GM19023 (cell line): ENCODE measurements around the gene ZNF578.
"Not testable (repeated sequence)": the region's sequence is repeated elsewhere in the genome, so short reads cannot be mapped to it uniquely, and the experiment has no call there.

ENCODE experiments used
- ATAC-seq: cut with Tn5 transposase; IDR thresholded peaks from one replicate; pipeline ENCODE4 v1.9.1; 2021; ENCODE audit warnings: mild to moderate bottlenecking, moderate library complexity; ENCODE audit not compliant: unreplicated experiment

ZNF578 gene

DNA sequence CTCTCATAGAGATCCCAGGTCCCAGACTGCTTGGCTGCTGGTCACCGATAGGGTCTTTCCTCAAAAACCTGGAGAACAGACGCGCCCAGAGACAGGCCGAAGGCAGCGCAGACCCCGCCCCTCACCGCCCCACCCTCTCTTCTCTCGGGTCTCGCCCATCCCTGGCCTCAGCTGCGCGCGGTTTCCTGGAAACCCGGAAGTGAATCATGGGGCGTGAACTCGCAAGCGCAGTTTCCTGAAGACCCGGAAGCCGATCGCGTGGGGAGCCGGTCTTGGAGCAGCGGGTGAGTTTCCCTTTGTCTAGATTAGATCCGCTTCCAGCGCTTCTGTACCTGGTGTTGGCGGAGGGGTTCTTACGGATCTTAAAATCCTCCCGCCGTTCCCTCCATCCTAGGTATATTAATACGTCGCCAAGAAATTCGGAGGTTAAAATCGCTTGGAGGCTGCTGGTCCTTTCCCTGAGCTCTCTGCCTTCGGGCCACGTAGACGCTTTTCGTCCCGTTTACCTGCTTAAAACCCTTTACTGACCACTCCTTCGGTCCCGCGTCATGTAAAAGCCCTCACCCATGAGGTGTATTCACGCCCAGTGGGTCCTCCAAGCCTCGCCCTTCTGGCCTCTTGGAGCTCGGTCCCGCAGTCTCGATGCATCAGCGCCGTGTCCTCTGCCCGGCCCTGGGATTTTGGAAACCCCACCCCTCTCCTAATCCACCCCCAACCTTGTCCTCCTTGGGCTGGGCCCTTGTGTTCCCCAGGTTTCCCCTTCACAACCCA is at the start of gene ZNF578:
Gene ZNF578 (plus strand): TSS at position 230 of the 771 bp plus-strand sequence. CDS start 48,293 bp downstream, outside the sequence.
- ATAC-seq = no peak

DNA sequence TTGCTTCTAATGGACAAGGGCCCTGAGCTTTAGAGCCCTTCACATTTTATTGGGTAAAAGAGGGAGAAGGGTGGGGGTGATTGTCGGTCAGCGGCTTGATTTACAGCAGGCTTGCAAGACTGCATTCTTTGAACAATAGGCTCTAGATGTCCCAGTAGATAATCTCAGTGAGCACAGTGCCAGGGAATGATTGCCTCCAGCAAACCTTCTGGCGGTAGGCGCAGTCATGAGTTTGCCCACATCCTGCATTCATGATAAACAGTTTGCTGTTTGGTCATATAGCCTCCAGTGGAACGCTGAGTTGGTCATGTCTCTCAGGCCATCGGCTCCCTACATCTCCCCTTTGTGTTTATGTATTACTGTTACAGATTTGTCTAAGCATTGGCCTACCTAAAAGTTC is 43.1 kb upstream of the ZNF578 start:
- no peak for ATAC-seq

DNA sequence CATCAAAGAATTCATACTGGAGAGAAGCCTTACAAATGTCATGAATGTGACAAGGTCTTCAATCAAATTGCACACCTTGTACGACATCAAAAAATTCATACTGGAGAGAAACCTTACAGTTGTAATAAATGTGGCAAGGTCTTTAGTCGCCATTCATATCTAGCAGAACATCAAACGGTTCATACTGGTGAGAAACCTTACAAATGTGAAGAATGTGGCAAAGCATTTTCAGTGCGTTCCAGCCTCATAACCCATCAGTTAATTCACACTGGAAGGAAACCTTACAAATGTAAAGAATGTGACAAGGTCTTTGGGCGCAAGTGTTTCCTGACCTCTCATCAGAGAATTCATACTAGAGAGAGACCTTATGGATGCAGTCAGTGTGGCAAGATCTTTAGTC is 37.6 kb upstream of the ZNF578 start:
- no peak for ATAC-seq

DNA sequence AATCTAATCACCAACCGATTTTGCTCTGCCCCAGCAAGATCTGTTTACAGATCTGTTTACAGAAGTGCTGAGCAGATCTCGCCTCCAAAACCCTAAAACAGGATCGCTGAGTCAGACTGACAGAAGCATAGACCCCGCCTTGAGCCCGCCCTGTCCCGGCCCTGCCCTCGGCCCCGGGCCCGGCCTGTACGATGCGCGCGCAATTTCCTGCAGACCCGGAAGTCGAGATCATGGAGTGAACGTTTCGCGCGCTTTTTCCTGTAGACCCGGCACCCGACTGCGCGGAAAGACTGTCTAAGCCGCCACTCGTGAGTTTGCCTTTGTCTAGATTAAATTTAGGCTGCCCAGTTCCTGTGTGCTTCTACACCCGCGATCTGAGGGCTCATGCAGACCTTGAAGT is 24.4 kb upstream of the ZNF578 start, which contains the start of gene ZNF534:
Gene ZNF534 (plus strand): TSS at position 212 of the 400 bp plus-strand sequence. CDS start 2,327 bp downstream, outside the sequence.
- no peak for ATAC-seq

- no peak for ATAC-seq
These were observed 11.2 kb upstream of the ZNF578 start for GRCh38 chr19:52442179-52442578.

DNA sequence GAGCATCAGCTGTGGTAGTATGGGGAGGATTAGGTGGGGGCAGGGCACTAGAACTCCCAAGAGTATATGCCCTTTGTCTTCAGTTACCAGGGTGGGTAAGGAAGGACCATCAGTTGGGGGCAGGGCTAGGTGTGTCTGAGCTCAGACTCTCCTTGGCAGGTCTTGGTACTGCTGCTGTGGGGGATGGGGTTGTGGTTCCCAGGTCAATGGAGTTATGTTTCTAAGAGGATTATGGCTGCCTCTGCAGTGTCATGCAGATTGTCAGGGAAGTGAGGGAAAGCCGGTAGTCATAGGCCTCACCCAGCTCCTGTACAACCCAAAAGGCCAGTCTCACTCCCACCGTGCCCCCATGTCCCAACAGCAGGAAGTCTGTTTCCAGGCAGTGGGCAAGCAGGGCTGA is 8.8 kb upstream of the ZNF578 start:
- ATAC-seq = no peak

DNA sequence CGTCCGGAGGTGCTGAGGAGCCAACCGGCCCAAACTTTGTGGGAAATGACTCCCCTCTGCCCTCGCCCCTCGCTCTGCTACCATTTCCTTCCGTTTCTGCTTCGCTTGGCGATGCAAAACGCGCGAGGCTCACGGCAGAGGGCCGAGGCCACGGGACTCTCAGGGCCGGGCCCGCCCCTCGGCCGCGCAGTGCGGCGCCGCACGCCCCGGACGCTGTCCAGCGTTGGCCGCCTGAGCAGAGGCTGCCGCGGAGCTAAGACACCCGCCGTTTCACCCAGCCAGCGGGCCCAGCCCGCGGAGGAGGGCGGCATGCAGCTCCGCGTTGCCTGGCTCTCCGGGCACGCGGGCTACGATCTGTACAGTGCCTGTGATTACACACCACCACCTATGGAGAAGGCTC is 2.1 kb upstream of the ZNF578 start:
- no peak for ATAC-seq

- no peak for ATAC-seq
These were observed 11.6 kb downstream of the ZNF578 start for GRCh38 chr19:52464798-52465470.

DNA sequence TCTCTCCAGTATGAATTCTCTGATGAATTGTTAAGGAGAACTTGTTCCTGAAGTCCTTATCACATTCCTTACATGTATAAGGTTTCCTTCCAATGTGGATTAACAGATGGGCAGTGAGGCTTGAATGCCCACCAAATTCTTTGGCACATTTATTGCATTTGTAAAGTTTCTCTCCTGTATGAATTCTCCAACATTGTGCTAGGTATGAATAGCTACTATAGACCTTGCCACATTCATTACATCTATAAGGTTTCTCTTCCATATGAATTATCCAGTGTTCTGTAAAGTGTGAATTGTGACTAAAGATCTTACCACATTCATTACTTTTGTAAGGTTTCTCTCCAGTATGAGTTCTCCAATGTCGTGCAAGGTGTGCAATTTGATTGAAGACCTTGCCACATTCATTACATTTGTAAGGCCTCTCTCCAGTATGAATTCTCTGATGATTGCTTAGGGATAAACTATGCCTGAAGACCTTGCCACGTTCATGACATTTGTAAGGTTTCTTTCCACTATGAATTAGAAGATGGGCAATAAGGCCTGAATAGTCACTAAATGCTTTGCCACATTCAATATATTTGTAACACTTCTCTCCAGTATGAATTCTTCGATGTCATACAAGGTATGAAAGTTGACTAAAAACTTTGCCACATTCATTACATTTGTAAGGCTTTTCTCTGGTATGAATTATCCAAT is 20.4 kb downstream of the ZNF578 start:
- ATAC-seq = no peak

GRCh38 chr19:52474351-52475127 is 21.2 kb downstream of the ZNF578 start:
- no peak for ATAC-seq

GRCh38 chr19:52484111-52484743 is 30.9 kb downstream of the ZNF578 start:
- ATAC-seq = not testable (repeated sequence)

DNA sequence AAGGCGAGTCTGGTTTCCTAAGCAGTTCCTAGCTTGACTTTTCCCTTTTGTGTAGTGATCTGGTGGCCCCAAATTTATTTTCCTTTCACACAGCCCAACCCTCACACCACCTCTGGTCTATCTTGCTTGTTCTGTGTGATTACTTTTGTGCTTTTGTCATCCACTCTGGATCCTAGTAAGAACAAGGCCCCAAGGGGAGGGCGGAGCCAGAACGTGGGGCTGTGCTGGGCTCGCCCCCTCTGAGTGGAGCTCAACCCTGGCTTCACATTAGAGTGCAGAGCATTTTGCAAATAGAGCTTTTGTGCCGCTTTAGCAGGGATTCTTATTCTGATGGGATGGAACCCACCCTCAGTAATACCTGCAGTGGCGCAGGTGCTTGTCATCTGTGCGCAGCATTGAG is 31.7 kb downstream of the ZNF578 start:
- ATAC-seq = not testable (repeated sequence)

- not testable (repeated sequence) for ATAC-seq
These were observed 32.3 kb downstream of the ZNF578 start for GRCh38 chr19:52485561-52486240.

GRCh38 chr19:52492201-52492993 is 39.0 kb downstream of the ZNF578 start:
- ATAC-seq = no peak

GRCh38 chr19:52492994-52493470 is 39.7 kb downstream of the ZNF578 start:
- ATAC-seq = no peak

DNA sequence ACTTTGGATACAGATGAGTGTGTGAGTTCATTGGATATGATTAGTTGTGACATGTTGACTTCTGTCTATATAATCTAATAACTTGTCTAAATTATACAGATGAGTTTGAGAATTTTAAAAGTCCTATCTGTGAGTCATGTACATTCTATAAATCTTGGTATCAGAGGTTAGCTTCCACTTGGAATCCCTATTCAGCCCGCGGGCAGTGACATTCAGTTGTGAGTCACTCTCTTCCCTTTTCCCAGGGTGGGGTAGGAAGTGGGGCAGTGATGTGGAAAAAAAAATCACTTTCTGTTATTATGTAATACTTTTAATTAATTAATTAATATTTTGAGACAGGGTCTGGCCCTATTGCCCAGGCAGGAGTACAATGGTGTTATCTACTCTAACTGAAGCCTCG is 41.2 kb downstream of the ZNF578 start:
- no peak for ATAC-seq

DNA sequence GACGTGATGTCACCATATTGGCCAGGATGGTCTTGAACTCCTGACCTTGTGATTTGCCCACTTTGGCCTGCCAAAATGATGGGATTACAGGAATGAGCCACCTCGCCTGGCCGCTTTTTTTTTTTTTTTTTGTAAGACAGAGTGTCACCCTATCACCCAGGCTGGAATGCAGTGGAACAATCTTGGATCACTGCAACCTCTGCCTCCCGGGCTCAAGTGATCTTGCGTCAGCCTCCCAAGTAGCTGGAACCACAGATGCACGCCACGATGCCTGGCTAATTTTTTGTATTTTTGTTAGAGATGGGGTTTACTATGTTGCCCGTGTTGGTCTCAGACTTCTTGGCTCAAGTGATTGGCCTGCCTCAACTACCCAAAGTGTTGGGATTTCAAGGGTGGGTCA is 45.2 kb downstream of the ZNF578 start:
- ATAC-seq = no peak

- ATAC-seq = not testable (repeated sequence)
These were observed 47.1 kb downstream of the ZNF578 start for GRCh38 chr19:52500474-52500873.

DNA sequence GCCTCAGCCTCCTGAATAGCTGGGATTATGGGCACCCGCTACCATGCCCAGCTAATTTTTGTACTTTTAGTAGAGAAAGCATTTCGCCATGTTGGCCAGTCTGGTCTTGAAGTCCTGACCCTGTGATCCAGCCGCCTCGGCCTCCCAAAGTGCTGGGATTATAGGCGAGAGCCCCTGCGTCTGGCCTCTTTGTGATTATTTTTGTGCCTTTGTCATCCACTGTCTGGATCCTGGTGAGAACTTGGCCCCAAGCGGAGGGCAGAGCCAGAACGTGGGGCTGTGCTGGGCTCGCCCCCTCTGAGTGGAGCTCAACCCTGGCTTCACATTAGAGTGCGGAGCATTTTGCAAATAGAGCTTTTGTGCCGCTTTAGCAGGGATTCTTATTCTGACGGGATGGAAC is 47.6 kb downstream of the ZNF578 start:
- ATAC-seq = not testable (repeated sequence)
